CD14-positive monocyte (primary cell): ENCODE results near the gene RHOF. TPM values are rescaled to one million over a fixed set of nuclear protein-coding genes. Genes with fewer than 3 reads are reported as not detected.
A peak's percentile ranks its signal among the peaks of the same experiment; 100 is the strongest.

Source experiments
- DNase-seq, 3 donors: peaks; one replicate each; pipeline ENCODE4 v3.0.0-alpha.2; 2011 to 2022
- H2AFZ ChIP-seq: 2 replicates; pipeline ENCODE4 v1.6.0; 2012; ENCODE audit warnings: mild to moderate bottlenecking, low read depth, low read length, inconsistent platforms; ENCODE audit not compliant: insufficient read depth, poor library complexity, severe bottlenecking
- H3K27ac ChIP-seq, 2 donors: 1 replicate in 1 of 2; 2 replicates in 1 of 2; pipeline ENCODE4 v1.5.1; 2012 to 2013; ENCODE audit warnings: low read length in 2 of 2, control low read depth in 1 of 2, inconsistent platforms in 1 of 2, low read depth in 1 of 2, mild to moderate bottlenecking in 1 of 2
- H3K27me3 ChIP-seq, 2 donors: one replicate each; pipeline versions ENCODE4 v1.6.0 to v1.6.1; 2011 to 2013; ENCODE audit warnings: low read length in 2 of 2; ENCODE audit not compliant: control insufficient read depth in 2 of 2, insufficient read depth in 2 of 2
- H3K36me3 ChIP-seq, 2 donors: replicated peaks in 1 of 2; 1 replicate in 1 of 2; 2 replicates in 1 of 2; pipeline versions ENCODE4 v1.5.1 to v1.6.1; 2012 to 2013; ENCODE audit warnings: low read length in 2 of 2, control low read depth in 1 of 2, inconsistent platforms in 1 of 2, mild to moderate bottlenecking in 1 of 2; ENCODE audit not compliant: insufficient read depth in 2 of 2, control insufficient read depth in 1 of 2
- H3K4me1 ChIP-seq, 2 donors: 1 replicate in 1 of 2; 2 replicates in 1 of 2; pipeline versions ENCODE4 v1.5.1 to v1.6.1; 2012 to 2013; ENCODE audit warnings: low read length in 2 of 2, control low read depth in 1 of 2, inconsistent platforms in 1 of 2, mild to moderate bottlenecking in 1 of 2, moderate library complexity in 1 of 2; ENCODE audit not compliant: insufficient read depth in 2 of 2, control insufficient read depth in 1 of 2
- H3K4me2 ChIP-seq: replicated peaks from 2 replicates; pipeline ENCODE3; 2012; ENCODE audit warnings: low read length, moderate library complexity, mild to moderate bottlenecking; ENCODE audit not compliant: poor library complexity, severe bottlenecking; ENCODE audit errors: extremely low read depth
- H3K4me3 ChIP-seq, 3 experiments: fragments of 200-600 bp in 1 of 3; sonication (generic) in 1 of 3; replicated peaks in 1 of 3; 1 replicate in 2 of 3; 2 replicates in 1 of 3; pipeline ENCODE4 v1.5.1; 2011 to 2013; ENCODE audit warnings: low read length in 3 of 3, mild to moderate bottlenecking in 3 of 3, control low read depth in 2 of 3, low read depth in 2 of 3, inconsistent platforms in 1 of 3, moderate library complexity in 1 of 3
- H3K79me2 ChIP-seq: 2 replicates; pipeline ENCODE4 v1.6.0; 2012; ENCODE audit warnings: mild to moderate bottlenecking, control low read depth, inconsistent platforms, low read length, moderate library complexity; ENCODE audit not compliant: insufficient read depth
- H3K9ac ChIP-seq: 2 replicates; pipeline ENCODE4 v1.6.0; 2017; ENCODE audit warnings: low read length, mild to moderate bottlenecking; ENCODE audit not compliant: insufficient read depth, poor library complexity, severe bottlenecking
- H3K9me3 ChIP-seq, 2 donors: replicated peaks in 1 of 2; 1 replicate in 1 of 2; 2 replicates in 1 of 2; pipeline versions ENCODE4 v1.5.1 to v1.6.1; 2012 to 2013; ENCODE audit warnings: low read length in 2 of 2, control low read depth in 1 of 2; ENCODE audit not compliant: control insufficient read depth in 1 of 2, insufficient read depth in 1 of 2
- H4K20me1 ChIP-seq: 2 replicates; pipeline ENCODE4 v1.6.0; 2012; ENCODE audit warnings: mild to moderate bottlenecking, low read length, control low read depth, moderate library complexity; ENCODE audit not compliant: insufficient read depth
- H3K27ac Mint-ChIP-seq, 7 donors: one replicate each; pipeline ENCODE4 v1.8.0; 2020; ENCODE audit warnings: mild to moderate bottlenecking in 7 of 7, mixed read lengths in 7 of 7, moderate library complexity in 6 of 7, inconsistent platforms in 2 of 7
- H3K27me3 Mint-ChIP-seq, 3 donors: one replicate each; pipeline ENCODE4 v1.8.0; 2021 to 2022; ENCODE audit warnings: low read depth in 3 of 3, mild to moderate bottlenecking in 3 of 3, mixed read lengths in 3 of 3, moderate library complexity in 3 of 3, inconsistent platforms in 1 of 3
- H3K36me3 Mint-ChIP-seq, 2 donors: one replicate each; pipeline ENCODE4 v1.8.0; 2020; ENCODE audit warnings: mixed read lengths in 2 of 2, inconsistent platforms in 1 of 2, mild to moderate bottlenecking in 1 of 2
- H3K4me1 Mint-ChIP-seq: one replicate; pipeline ENCODE4 v1.8.0; 2020; ENCODE audit warnings: mild to moderate bottlenecking, mixed read lengths
- H3K4me3 Mint-ChIP-seq, 2 donors: one replicate each; pipeline ENCODE4 v1.8.0; 2020; ENCODE audit warnings: mild to moderate bottlenecking in 2 of 2, mixed read lengths in 2 of 2, moderate library complexity in 1 of 2
- H3K9me3 Mint-ChIP-seq, 7 donors: one replicate each; pipeline ENCODE4 v1.8.0; 2020 to 2022; ENCODE audit warnings: mixed read lengths in 7 of 7, mild to moderate bottlenecking in 6 of 7, moderate library complexity in 6 of 7, inconsistent platforms in 2 of 7
- CTCF ChIP-seq: fragments of 200-600 bp; IDR thresholded peaks from one replicate; pipeline ENCODE4 v1.8.0; 2022; ENCODE audit warnings: antibody characterized with exemption, mild to moderate bottlenecking
- WGBS: methylation state at CpG from one replicate; pipeline ENCODE4 v1.1.5; 2013; ENCODE audit warnings: missing lambda C conversion rate; ENCODE audit not compliant: insufficient coverage; 5-methylcytosine and 5-hydroxymethylcytosine counted together
- intact Hi-C, 2 donors: fragments of 100-400 bp; cut with micrococcal nuclease; formaldehyde crosslinking; loops; one replicate each; pipeline versions ENCODE4 v1.15.0 to v1.15.1; 2023
- polyA plus RNA-seq, 3 donors: library from polyadenylated mRNA; depleted of rRNA in 1 of 3; unstranded in 2 of 3; stranded (reverse) in 1 of 3; fragments of 300-500 nt in 2 of 3; fragments of >200 nt in 1 of 3; fragmentation: Illumina TruSeq in 2 of 3; gene quantifications; 1 replicate in 2 of 3; 2 replicates in 1 of 3; pipeline ENCODE4 v1.2.3, GENCODE V29; 2012 to 2021

RHOF gene
- polyA plus RNA-seq, 3 donors, result 7.1 to 25.9 (median 13.6) TPM

DNA sequence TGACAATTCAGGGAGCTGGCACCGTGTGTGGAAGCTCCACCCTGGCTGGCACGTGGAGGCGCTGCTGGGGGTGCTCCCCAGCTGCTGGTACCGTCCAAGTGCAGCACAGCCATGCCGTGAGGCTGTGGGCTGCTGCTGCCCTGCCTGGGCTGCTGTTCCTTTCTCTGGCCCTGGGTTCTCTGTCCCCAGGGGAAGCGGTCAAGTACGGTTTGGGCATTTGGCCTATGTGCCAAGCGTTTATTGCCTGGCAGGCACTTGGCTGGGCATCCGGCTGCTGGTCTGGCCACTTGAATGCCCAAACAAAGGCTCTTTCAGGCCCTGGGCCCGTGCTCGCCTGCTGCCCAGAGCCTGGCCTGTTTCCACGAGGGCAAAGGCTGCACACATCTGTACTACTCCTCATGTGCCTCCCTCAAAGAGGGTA lies 39.6 kb downstream of the RHOF start:
- Histone ChIP-seq H2AFZ (no peak overlapping the region), H3K4me3 (no peak overlapping the region), H3K4me2 (no peak overlapping the region), H3K9me3 (no peaks in the 10 kb centered on the region), H3K9ac (no peak overlapping the region), H4K20me1 (no peaks in the 10 kb centered on the region), H3K36me3 (peaks cover 0 to 3% of the 10 kb centered on the region in 2 donors), H3K27ac (no peak overlapping the region), H3K27me3 (no peaks in the 10 kb centered on the region), H3K79me2 (no peaks in the 10 kb centered on the region), H3K4me1 (no peaks in the 10 kb centered on the region)
- no peaks in the 10 kb centered on the region for H3K9me3 Mint-ChIP-seq
- no peak overlapping the region for H3K27ac Mint-ChIP-seq
- 93% methylated on average over 12 of the region's 12 CpGs for WGBS
- DNase-seq, result no peak
- TF ChIP-seq CTCF, result no peak
- intact Hi-C loops, result no loop called here
- H3K27me3 Mint-ChIP-seq, result no peaks in the 10 kb centered on the region
- H3K36me3 Mint-ChIP-seq, result no peaks in the 10 kb centered on the region
- no peak overlapping the region for H3K4me3 Mint-ChIP-seq
- H3K4me1 Mint-ChIP-seq, result peaks cover 7% of the 10 kb centered on the region

DNA sequence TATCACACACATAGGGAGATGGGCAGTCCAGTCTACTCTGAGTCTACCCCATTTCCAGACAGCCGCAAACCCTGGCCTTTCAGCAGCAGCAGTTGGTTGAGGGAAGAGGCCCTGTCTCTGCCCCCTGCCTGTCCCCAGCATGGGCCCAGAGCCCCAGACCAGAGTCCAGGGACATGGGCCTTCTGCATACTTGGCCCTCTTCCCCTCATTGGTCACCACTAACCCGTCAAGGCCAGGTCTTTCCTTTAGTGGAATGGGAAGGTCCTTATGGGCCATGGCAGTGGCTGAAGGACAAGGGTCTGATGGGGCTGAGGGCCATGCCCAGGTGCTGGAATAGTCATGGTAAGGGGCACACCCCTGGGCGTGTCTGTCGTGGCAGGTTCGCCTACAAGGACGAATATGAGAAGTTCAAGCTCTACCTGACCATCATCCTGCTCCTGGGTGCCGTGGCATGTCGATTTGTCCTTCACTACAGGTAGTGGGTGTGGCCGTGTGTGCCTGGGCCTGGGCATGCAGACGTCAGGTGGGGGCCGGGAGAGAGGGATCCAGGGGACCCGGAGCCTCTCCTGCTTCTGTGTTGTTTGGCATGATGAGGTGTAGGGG lies 41.6 kb downstream of the RHOF start:
- TF ChIP-seq CTCF, result no peak
- 98% methylated on average over 7 of the region's 12 CpGs for WGBS
- H3K4me2 ChIP-seq, result no peak overlapping the region
- no peak for DNase-seq
- no peak overlapping the region for H3K4me3 Mint-ChIP-seq
- H3K4me1 ChIP-seq, result no peaks in the 10 kb centered on the region
- no peaks in the 10 kb centered on the region for H3K9me3 Mint-ChIP-seq
- H3K9ac ChIP-seq, result no peak overlapping the region
- no peak overlapping the region for H3K4me3 ChIP-seq
- H3K9me3 ChIP-seq, result no peaks in the 10 kb centered on the region
- peaks cover 14% of the 10 kb centered on the region for H3K4me1 Mint-ChIP-seq
- H3K27ac Mint-ChIP-seq, result peak overlapping the region in 1 of 7 donors; percentile 36
- H3K79me2 ChIP-seq, result no peaks in the 10 kb centered on the region
- H3K27ac ChIP-seq, result no peak overlapping the region
- no peaks in the 10 kb centered on the region for H3K27me3 ChIP-seq
- no peaks in the 10 kb centered on the region for H4K20me1 ChIP-seq
- no peaks in the 10 kb centered on the region for H3K36me3 Mint-ChIP-seq
- no peak overlapping the region for H2AFZ ChIP-seq
- no peaks in the 10 kb centered on the region for H3K27me3 Mint-ChIP-seq
- H3K36me3 ChIP-seq, result peaks cover 0 to 3% of the 10 kb centered on the region in 2 donors
- intact Hi-C loops, result no loop called here
